Measurements from ENCODE around the gene LTC4S.

DNA sequence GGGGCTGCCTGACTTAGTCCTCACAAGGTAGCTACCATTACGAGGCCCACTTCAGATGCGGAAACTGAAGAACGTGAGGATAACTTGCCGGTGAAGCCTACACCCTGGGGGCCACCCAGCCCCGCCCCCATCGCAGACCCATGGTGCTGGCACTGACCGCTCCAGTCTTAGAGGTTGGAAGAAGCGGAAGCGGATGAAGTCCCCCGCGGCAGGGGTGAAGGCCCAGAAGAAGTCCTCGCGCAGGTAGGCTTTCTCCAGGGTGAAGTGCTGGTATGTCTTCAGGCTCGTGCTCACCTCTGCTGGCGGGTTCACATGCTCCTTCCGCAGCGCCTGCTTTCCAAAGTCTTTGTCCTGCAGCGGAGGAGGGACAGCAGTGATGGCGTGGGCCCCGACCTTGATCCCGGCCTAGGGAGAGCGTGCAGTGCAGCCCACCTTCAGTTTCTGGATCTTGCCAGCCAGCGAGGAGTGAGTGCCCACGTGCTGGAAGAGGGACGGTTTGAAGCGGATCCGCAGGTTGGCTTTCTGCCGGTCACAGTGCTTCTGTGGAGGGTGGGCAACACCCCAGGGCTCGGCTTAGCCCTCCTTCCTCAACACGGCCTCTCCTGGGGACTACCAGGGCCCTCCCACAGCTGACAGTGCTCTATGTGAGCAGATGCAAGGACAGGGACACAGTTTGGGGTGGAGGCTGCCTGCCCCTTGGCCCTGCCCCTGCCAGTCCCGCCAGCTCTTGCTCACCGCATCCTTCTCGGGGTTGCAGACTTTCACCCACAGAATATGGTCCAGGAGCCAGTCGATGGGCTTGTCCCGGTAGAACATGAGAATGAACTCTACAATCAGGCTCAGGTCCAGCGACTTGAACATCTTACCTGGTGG, 5.2 kb downstream of the LTC4S start:
- TF ChIP-seq, protein P1, sequence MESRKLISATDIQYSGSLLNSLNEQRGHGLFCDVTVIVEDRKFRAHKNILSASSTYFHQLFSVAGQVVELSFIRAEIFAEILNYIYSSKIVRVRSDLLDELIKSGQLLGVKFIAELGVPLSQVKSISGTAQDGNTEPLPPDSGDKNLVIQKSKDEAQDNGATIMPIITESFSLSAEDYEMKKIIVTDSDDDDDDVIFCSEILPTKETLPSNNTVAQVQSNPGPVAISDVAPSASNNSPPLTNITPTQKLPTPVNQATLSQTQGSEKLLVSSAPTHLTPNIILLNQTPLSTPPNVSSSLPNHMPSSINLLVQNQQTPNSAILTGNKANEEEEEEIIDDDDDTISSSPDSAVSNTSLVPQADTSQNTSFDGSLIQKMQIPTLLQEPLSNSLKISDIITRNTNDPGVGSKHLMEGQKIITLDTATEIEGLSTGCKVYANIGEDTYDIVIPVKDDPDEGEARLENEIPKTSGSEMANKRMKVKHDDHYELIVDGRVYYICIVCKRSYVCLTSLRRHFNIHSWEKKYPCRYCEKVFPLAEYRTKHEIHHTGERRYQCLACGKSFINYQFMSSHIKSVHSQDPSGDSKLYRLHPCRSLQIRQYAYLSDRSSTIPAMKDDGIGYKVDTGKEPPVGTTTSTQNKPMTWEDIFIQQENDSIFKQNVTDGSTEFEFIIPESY (CRISPR knock-in tag; IDR thresholded peaks at IDR 0.05) = no peak
- TF ChIP-seq, protein P2, sequence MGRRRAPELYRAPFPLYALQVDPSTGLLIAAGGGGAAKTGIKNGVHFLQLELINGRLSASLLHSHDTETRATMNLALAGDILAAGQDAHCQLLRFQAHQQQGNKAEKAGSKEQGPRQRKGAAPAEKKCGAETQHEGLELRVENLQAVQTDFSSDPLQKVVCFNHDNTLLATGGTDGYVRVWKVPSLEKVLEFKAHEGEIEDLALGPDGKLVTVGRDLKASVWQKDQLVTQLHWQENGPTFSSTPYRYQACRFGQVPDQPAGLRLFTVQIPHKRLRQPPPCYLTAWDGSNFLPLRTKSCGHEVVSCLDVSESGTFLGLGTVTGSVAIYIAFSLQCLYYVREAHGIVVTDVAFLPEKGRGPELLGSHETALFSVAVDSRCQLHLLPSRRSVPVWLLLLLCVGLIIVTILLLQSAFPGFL (CRISPR knock-in tag; IDR thresholded peaks at IDR 0.05) = no peak
- no peak for TF ChIP-seq POLR2A (conservative IDR thresholded peaks at IDR 0.05)

Measured in K562 (cell line).